Panc1 (cell line): ENCODE data around the gene TMEM170B. TPM values are rescaled to one million over a fixed set of nuclear protein-coding genes. Genes with fewer than 3 reads are reported as not detected.

ENCODE experiments used
- ATAC-seq: fragments of 200-7000 bp; cut with Tn5 transposase; 2 replicates; pipeline ENCODE4 v1.9.1; 2020; ENCODE audit warnings: mild to moderate bottlenecking, moderate library complexity
- BruUV-seq: library from RNA; stranded (reverse); fragments of 400-500 nt; replicated peaks from 2 replicates; lab custom pipeline; 2021; lab: Mats Ljungman, UMichigan
- CTCF ChIA-PET: fragments of 300-600 bp; sonication (Branson Sonifier 250); formaldehyde crosslinking; loops from one replicate; lab custom pipeline; 2022; ENCODE audit warnings: antibody characterized with exemption; lab: Charles Lee
- POLR2A ChIA-PET: fragments of 300-600 bp; sonication (Branson Sonifier 250); formaldehyde crosslinking; loops from one replicate; lab custom pipeline; 2022; ENCODE audit warnings: antibody characterized with exemption; lab: Charles Lee
- DNase-seq: peaks from one replicate; pipeline ENCODE4 v3.0.0-alpha.2; 2010; ENCODE audit warnings: low read depth, low spot score
- H3K27ac ChIP-seq: 2 replicates; pipeline ENCODE4 v1.5.1; 2011; ENCODE audit warnings: mild to moderate bottlenecking, low read length, inconsistent platforms
- H3K27me3 ChIP-seq: fragments of 200-500 bp; sonication (Bioruptor generic); 2 replicates; pipeline ENCODE4 v1.6.0; 2014; ENCODE audit warnings: low read length, inconsistent platforms; ENCODE audit not compliant: control insufficient read depth, insufficient read depth
- H3K36me3 ChIP-seq: fragments of 200-500 bp; sonication (Bioruptor generic); 2 replicates; pipeline ENCODE4 v1.5.1; 2014; ENCODE audit warnings: inconsistent platforms, mild to moderate bottlenecking, low read length, moderate library complexity; ENCODE audit not compliant: control insufficient read depth, insufficient read depth
- H3K4me1 ChIP-seq: 2 replicates; pipeline ENCODE4 v1.5.1; 2011; ENCODE audit warnings: inconsistent platforms, mild to moderate bottlenecking, low read length, moderate library complexity; ENCODE audit not compliant: control insufficient read depth, insufficient read depth
- H3K4me3 ChIP-seq, 2 experiments: 2 replicates each; pipeline ENCODE4 v1.5.1; 2011 to 2012; ENCODE audit warnings: low read depth in 2 of 2, low read length in 2 of 2, mild to moderate bottlenecking in 2 of 2, inconsistent platforms in 1 of 2, moderate library complexity in 1 of 2
- H3K9me3 ChIP-seq: fragments of 200-500 bp; sonication (Bioruptor generic); 2 replicates; pipeline ENCODE4 v1.5.1; 2014; ENCODE audit warnings: low read depth, mild to moderate bottlenecking, inconsistent platforms, low read length, moderate library complexity; ENCODE audit not compliant: control insufficient read depth, insufficient read depth
- POLR2AphosphoS5 ChIP-seq: IDR thresholded peaks from 2 replicates; pipeline ENCODE4 v1.6.1; 2012; ENCODE audit warnings: mild to moderate bottlenecking, low read depth, low read length, moderate library complexity
- SIN3A ChIP-seq: IDR thresholded peaks from 2 replicates; pipeline ENCODE4 v1.6.1; 2012; ENCODE audit warnings: low read depth, mild to moderate bottlenecking, low read length, moderate library complexity, borderline replicate concordance; ENCODE audit not compliant: insufficient read depth
- TCF7L2 ChIP-seq: IDR thresholded peaks from 2 replicates; pipeline ENCODE4 v1.6.1; 2011; ENCODE audit warnings: mild to moderate bottlenecking, low read depth, low read length, inconsistent platforms
- in situ Hi-C: cut with HindIII; loops from 2 replicates; pipeline ENCODE4 v1.10.0; 2016; ENCODE audit warnings: low sequenced_read_pairs, low pct_unique_long_range_greater_than_20kb
- intact Hi-C: fragments of 100-400 bp; cut with micrococcal nuclease; formaldehyde crosslinking; loops from one replicate; pipeline ENCODE4 v1.10.0; 2022; ENCODE audit not compliant: unreplicated experiment
- total RNA-seq: library from RNA; stranded (reverse); gene quantifications from one replicate; pipeline ENCODE4 v1.2.1, GENCODE V29; 2021; ENCODE audit not compliant: unreplicated experiment
- TF ChIP-seq, protein P1 (sequence below), 2 experiments: IDR thresholded peaks; 2 replicates each; pipeline ENCODE4 v1.6.1; 2011 to 2012; ENCODE audit warnings: low read depth in 2 of 2, control low read depth in 1 of 2, low read length in 1 of 2, mild to moderate bottlenecking in 1 of 2, moderate library complexity in 1 of 2; ENCODE audit not compliant: insufficient read depth in 1 of 2
- TF ChIP-seq, protein P2 (sequence below): fragments of 450-650 bp; IDR thresholded peaks from 2 replicates; pipeline ENCODE4 v1.5.1; 2017; ENCODE audit warnings: mild to moderate bottlenecking

TMEM170B gene
- total RNA-seq, 1 experiment from 2014 or later: 1.3 TPM

- TF ChIP-seq POLR2AphosphoS5: no peak
- TF ChIP-seq, protein P1, sequence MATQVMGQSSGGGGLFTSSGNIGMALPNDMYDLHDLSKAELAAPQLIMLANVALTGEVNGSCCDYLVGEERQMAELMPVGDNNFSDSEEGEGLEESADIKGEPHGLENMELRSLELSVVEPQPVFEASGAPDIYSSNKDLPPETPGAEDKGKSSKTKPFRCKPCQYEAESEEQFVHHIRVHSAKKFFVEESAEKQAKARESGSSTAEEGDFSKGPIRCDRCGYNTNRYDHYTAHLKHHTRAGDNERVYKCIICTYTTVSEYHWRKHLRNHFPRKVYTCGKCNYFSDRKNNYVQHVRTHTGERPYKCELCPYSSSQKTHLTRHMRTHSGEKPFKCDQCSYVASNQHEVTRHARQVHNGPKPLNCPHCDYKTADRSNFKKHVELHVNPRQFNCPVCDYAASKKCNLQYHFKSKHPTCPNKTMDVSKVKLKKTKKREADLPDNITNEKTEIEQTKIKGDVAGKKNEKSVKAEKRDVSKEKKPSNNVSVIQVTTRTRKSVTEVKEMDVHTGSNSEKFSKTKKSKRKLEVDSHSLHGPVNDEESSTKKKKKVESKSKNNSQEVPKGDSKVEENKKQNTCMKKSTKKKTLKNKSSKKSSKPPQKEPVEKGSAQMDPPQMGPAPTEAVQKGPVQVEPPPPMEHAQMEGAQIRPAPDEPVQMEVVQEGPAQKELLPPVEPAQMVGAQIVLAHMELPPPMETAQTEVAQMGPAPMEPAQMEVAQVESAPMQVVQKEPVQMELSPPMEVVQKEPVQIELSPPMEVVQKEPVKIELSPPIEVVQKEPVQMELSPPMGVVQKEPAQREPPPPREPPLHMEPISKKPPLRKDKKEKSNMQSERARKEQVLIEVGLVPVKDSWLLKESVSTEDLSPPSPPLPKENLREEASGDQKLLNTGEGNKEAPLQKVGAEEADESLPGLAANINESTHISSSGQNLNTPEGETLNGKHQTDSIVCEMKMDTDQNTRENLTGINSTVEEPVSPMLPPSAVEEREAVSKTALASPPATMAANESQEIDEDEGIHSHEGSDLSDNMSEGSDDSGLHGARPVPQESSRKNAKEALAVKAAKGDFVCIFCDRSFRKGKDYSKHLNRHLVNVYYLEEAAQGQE (IDR thresholded peaks at IDR 0.05; ENCODE audit: insufficient read depth in 1 of 2, low read depth in 2 of 2, low read length in 1 of 2): no peak
- no peak for TF ChIP-seq SIN3A
- TF ChIP-seq, protein P2, sequence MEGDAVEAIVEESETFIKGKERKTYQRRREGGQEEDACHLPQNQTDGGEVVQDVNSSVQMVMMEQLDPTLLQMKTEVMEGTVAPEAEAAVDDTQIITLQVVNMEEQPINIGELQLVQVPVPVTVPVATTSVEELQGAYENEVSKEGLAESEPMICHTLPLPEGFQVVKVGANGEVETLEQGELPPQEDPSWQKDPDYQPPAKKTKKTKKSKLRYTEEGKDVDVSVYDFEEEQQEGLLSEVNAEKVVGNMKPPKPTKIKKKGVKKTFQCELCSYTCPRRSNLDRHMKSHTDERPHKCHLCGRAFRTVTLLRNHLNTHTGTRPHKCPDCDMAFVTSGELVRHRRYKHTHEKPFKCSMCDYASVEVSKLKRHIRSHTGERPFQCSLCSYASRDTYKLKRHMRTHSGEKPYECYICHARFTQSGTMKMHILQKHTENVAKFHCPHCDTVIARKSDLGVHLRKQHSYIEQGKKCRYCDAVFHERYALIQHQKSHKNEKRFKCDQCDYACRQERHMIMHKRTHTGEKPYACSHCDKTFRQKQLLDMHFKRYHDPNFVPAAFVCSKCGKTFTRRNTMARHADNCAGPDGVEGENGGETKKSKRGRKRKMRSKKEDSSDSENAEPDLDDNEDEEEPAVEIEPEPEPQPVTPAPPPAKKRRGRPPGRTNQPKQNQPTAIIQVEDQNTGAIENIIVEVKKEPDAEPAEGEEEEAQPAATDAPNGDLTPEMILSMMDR: no peak
- TF ChIP-seq TCF7L2: no peak
- no peaks in the 10 kb centered on the region for H3K9me3 ChIP-seq
- ATAC-seq (no peak), DNase-seq (no peak)
- H3K27me3 ChIP-seq: no peaks in the 10 kb centered on the region
- no peaks in the 10 kb centered on the region for H3K4me1 ChIP-seq
- no peaks in the 10 kb centered on the region for H3K36me3 ChIP-seq
- no peak overlapping the region for H3K27ac ChIP-seq
- in situ Hi-C loops: no loop called here
- BruUV-seq: no TSS peak
- intact Hi-C loops: no loop called here
- CTCF ChIA-PET: no interaction called here
- H3K4me3 ChIP-seq: no peak overlapping the region
- POLR2A ChIA-PET: no interaction called here
Observed at GRCh38 chr6:11596640-11597237, 59.2 kb downstream of the TMEM170B start.

GRCh38 chr6:11598687-11599086, 61.1 kb downstream of the TMEM170B start:
- no peak overlapping the region for H3K27ac ChIP-seq
- in situ Hi-C loops (no loop called here), intact Hi-C loops (no loop called here)
- ATAC-seq (no peak), DNase-seq (no peak)
- TF ChIP-seq TCF7L2: no peak
- TF ChIP-seq, protein P1 (IDR thresholded peaks at IDR 0.05; ENCODE audit: insufficient read depth in 1 of 2, low read depth in 2 of 2, low read length in 1 of 2): no peak
- no peak for TF ChIP-seq SIN3A
- TF ChIP-seq, protein P2: no peak
- no peak for TF ChIP-seq POLR2AphosphoS5
- ChIA-PET POLR2A (no interaction called here), CTCF (no interaction called here)
- no peaks in the 10 kb centered on the region for H3K4me1 ChIP-seq
- H3K36me3 ChIP-seq: no peaks in the 10 kb centered on the region
- H3K4me3 ChIP-seq: no peak overlapping the region
- BruUV-seq: no TSS peak
- no peaks in the 10 kb centered on the region for H3K9me3 ChIP-seq
- no peaks in the 10 kb centered on the region for H3K27me3 ChIP-seq
